Measurements from ENCODE around the gene BRAT1.
A peak's percentile ranks its signal among the peaks of the same experiment; 100 is the strongest.

The BRAT1 gene

DNA sequence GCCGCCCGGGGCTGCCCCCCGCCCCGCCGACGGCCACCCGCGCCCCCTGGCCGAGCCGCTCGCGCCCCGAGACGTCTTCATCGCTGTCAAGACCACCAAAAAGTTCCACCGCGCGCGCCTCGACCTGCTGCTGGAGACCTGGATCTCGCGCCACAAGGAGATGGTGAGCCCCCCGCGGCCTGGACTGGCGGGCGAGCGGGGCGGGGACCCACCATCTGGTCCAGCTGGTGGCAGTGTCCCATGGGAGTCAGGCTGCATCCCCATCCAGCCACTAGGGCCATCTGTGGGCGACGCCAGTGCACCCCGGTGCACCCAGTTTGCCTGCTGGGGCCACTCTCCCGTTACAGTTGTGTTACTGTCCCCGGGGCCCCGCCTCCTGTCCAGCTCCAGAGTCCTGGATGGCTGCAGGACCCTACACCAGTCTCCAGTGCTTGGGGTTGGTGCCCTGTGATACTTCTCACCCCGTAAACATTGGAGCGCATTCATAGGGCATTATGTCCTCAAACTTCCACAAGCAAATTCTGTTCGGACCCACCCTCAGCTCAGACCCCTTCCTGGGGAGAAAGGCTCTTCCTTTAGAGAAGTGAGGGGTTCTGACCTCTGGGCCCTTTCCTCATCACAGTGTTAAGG lies 35.1 kb downstream of the BRAT1 start:
- Histone ChIP-seq H3K4me3 (ENCODE audit: low read depth, low read length) (peak overlapping the region; percentile 49), H3K27ac (peak overlapping the region; percentile 4; the same call in 1 of the 2 replicates), H3K9me3 (ENCODE audit: severe bottlenecking) (no peaks in the 10 kb centered on the region), H3K36me3 (peaks cover 18% of the 10 kb centered on the region), H3K27me3 (ENCODE audit: insufficient read depth, low read depth, severe bottlenecking) (no peaks in the 10 kb centered on the region)
- TF ChIP-seq, protein P1, sequence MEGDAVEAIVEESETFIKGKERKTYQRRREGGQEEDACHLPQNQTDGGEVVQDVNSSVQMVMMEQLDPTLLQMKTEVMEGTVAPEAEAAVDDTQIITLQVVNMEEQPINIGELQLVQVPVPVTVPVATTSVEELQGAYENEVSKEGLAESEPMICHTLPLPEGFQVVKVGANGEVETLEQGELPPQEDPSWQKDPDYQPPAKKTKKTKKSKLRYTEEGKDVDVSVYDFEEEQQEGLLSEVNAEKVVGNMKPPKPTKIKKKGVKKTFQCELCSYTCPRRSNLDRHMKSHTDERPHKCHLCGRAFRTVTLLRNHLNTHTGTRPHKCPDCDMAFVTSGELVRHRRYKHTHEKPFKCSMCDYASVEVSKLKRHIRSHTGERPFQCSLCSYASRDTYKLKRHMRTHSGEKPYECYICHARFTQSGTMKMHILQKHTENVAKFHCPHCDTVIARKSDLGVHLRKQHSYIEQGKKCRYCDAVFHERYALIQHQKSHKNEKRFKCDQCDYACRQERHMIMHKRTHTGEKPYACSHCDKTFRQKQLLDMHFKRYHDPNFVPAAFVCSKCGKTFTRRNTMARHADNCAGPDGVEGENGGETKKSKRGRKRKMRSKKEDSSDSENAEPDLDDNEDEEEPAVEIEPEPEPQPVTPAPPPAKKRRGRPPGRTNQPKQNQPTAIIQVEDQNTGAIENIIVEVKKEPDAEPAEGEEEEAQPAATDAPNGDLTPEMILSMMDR (IDR thresholded peaks at IDR 0.05; ENCODE audit: low read depth, low read length), result peak; percentile 51
- DNase-seq, result peak; percentile 64

DNA sequence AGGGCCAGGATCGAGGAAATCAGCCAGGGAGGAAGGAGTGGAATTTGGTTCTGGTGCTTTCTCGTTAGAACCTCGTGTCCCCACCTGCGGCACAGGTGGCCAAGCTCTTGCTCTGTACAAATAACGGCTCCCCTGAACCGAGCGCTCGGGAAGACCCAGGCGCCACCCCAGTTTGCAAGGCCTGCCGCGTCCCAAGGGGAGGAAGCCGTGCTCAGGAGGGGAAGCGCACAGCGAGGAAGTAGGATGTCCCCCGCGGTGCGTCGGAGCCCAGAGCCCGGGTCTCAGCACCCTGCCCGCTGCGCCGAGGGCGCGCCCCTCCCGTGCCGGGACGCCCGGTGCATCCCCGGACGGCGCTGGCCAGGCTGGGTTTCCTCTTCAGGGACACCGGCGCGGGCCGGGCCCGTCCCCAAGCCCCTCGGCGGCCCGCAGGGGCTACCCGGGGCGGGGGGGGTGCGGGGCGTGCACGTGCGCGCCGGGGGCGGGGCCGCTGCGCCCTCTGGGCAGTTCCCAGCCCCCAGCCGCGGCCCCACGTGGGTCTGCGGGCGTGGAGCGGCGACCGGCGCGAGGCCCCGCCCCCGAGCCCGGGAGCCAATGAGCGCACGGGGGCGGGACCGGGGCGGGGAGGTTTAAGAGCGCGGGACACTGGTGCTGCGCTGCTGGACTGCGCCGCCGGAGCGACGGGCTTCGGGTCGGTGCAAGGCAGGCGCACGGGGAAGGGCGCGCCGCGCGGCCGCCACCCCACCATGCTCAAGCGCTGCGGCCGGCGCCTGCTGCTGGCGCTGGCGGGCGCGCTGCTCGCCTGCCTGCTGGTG lies 36.0 kb downstream of the BRAT1 start, which contains the start of gene LFNG:
Gene LFNG, plus strand, starts transcription at position 656 of the 812 bp plus-strand sequence. Its CDS starts 88 bp downstream, at position 744.
- H3K27me3 ChIP-seq (ENCODE audit: insufficient read depth, low read depth, severe bottlenecking), result no peaks in the 10 kb centered on the region
- peaks cover 10% of the 10 kb centered on the region for H3K36me3 ChIP-seq
- TF ChIP-seq, protein P1 (IDR thresholded peaks at IDR 0.05; ENCODE audit: low read depth, low read length), result no peak
- peak within 1 kb of the TSS; percentile 49 for H3K4me3 ChIP-seq (ENCODE audit: low read depth, low read length)
- no peaks in the 10 kb centered on the region for H3K9me3 ChIP-seq (ENCODE audit: severe bottlenecking)
- peak; percentile 87 for DNase-seq
- H3K27ac ChIP-seq, result peak within 1 kb of the TSS; percentile 68

- no peaks in the 10 kb centered on the region for H3K9me3 ChIP-seq (ENCODE audit: severe bottlenecking)
- DNase-seq, result no peak
- TF ChIP-seq, protein P1 (IDR thresholded peaks at IDR 0.05; ENCODE audit: low read depth, low read length), result no peak
- H3K27me3 ChIP-seq (ENCODE audit: insufficient read depth, low read depth, severe bottlenecking), result no peaks in the 10 kb centered on the region
- H3K27ac ChIP-seq, result peak overlapping the region; percentile 68
- H3K36me3 ChIP-seq, result peaks cover 10% of the 10 kb centered on the region
- no peak overlapping the region; the same call in 1 of the 2 replicates for H3K4me3 ChIP-seq (ENCODE audit: low read depth, low read length)
Measured at GRCh38 chr7:2518737-2519118, 36.6 kb downstream of the BRAT1 start.

GRCh38 chr7:2517678-2518507 lies 37.4 kb downstream of the BRAT1 start:
- DNase-seq, result peak; percentile 84
- peak overlapping the region; percentile 66 for H3K27ac ChIP-seq

DNA sequence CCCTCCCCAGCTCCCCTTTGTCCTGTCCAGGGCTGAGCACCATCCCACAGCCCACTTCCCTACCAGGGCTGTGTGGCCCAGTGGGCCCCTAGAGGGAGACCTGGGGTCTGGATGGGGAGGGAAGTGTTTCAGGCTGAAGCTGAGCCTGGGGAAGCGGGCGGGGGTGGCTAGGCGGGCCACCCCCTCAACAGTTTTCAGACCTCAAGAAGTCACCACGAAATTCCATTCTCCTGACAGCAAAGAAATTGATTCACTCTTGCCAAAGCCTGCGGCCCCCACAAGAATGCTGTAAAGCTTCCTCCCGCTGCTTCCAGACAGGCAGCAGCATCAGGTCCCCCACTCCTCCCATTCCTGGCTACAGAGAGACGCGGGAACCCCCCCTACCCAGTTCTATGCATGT lies 38.3 kb downstream of the BRAT1 start:
- H3K27me3 ChIP-seq (ENCODE audit: insufficient read depth, low read depth, severe bottlenecking), result no peaks in the 10 kb centered on the region
- TF ChIP-seq, protein P1 (IDR thresholded peaks at IDR 0.05; ENCODE audit: low read depth, low read length), result no peak
- H3K27ac ChIP-seq, result peak overlapping the region; percentile 66
- no peak for DNase-seq
- H3K4me3 ChIP-seq (ENCODE audit: low read depth, low read length), result no peak overlapping the region
- peaks cover 7% of the 10 kb centered on the region for H3K36me3 ChIP-seq
- H3K9me3 ChIP-seq (ENCODE audit: severe bottlenecking), result no peaks in the 10 kb centered on the region

More at GRCh38 chr7:2517678-2518507, 37.4 kb downstream of the BRAT1 start:
- Histone ChIP-seq H3K36me3 (peaks cover 9% of the 10 kb centered on the region), H3K4me3 (ENCODE audit: low read depth, low read length) (no peak overlapping the region), H3K9me3 (ENCODE audit: severe bottlenecking) (no peaks in the 10 kb centered on the region), H3K27me3 (ENCODE audit: insufficient read depth, low read depth, severe bottlenecking) (no peaks in the 10 kb centered on the region)
- TF ChIP-seq, protein P1 (IDR thresholded peaks at IDR 0.05; ENCODE audit: low read depth, low read length), result peak; percentile 12; the same call in 1 of the 2 replicates
